Measurements from ENCODE around the gene ZBTB20. TPM values are rescaled to one million over a fixed set of nuclear protein-coding genes. Genes with fewer than 3 reads are reported as not detected.

Gene ZBTB20
- total RNA-seq, 1 experiment from 2014 or later = 0.62 TPM

GRCh38 chr3:114732353-114732752 lies 414.7 kb downstream of the ZBTB20 start:
- DNase-seq = no peak
- no peak overlapping the region for H3K4me3 ChIP-seq (ENCODE audit: insufficient read depth, low read depth, low read length)
- no peaks in the 10 kb centered on the region for H3K27me3 ChIP-seq (ENCODE audit: control insufficient read depth, insufficient read depth, low read length)
- H3K36me3 ChIP-seq (replicated peaks; ENCODE audit: control insufficient read depth, insufficient read depth, low read length) = no peaks in the 10 kb centered on the region

- DNase-seq = no peak
- Histone ChIP-seq H3K36me3 (replicated peaks; ENCODE audit: control insufficient read depth, insufficient read depth, low read length) (no peaks in the 10 kb centered on the region), H3K4me3 (ENCODE audit: insufficient read depth, low read depth, low read length) (no peak overlapping the region)
Observed at GRCh38 chr3:114730397-114730796, 416.7 kb downstream of the ZBTB20 start.

GRCh38 chr3:114727373-114727772 lies 419.7 kb downstream of the ZBTB20 start:
- Histone ChIP-seq H3K4me3 (ENCODE audit: insufficient read depth, low read depth, low read length) (no peak overlapping the region), H3K36me3 (replicated peaks; ENCODE audit: control insufficient read depth, insufficient read depth, low read length) (no peaks in the 10 kb centered on the region), H3K27me3 (ENCODE audit: control insufficient read depth, insufficient read depth, low read length) (no peaks in the 10 kb centered on the region)
- DNase-seq = no peak

More at GRCh38 chr3:114730397-114730796, 416.7 kb downstream of the ZBTB20 start:
- H3K27me3 ChIP-seq (ENCODE audit: control insufficient read depth, insufficient read depth, low read length) = no peaks in the 10 kb centered on the region

- no peak for DNase-seq
- no peak overlapping the region for H3K4me3 ChIP-seq (ENCODE audit: insufficient read depth, low read depth, low read length)
- H3K27me3 ChIP-seq (ENCODE audit: control insufficient read depth, insufficient read depth, low read length) = no peaks in the 10 kb centered on the region
- H3K36me3 ChIP-seq (replicated peaks; ENCODE audit: control insufficient read depth, insufficient read depth, low read length) = no peaks in the 10 kb centered on the region
Observed at GRCh38 chr3:114725966-114726365, 421.1 kb downstream of the ZBTB20 start.

- Histone ChIP-seq H3K4me3 (ENCODE audit: insufficient read depth, low read depth, low read length) (no peak overlapping the region), H3K36me3 (replicated peaks; ENCODE audit: control insufficient read depth, insufficient read depth, low read length) (no peaks in the 10 kb centered on the region), H3K27me3 (ENCODE audit: control insufficient read depth, insufficient read depth, low read length) (no peaks in the 10 kb centered on the region)
- no peak for DNase-seq
Observed at GRCh38 chr3:114722530-114722929, 424.6 kb downstream of the ZBTB20 start.

- no peak overlapping the region for H3K4me3 ChIP-seq (ENCODE audit: insufficient read depth, low read depth, low read length)
- H3K36me3 ChIP-seq (replicated peaks; ENCODE audit: control insufficient read depth, insufficient read depth, low read length) = no peaks in the 10 kb centered on the region
- H3K27me3 ChIP-seq (ENCODE audit: control insufficient read depth, insufficient read depth, low read length) = no peaks in the 10 kb centered on the region
- no peak for DNase-seq
Observed at GRCh38 chr3:114721864-114722263, 425.2 kb downstream of the ZBTB20 start.

GRCh38 chr3:114721209-114721608 lies 425.9 kb downstream of the ZBTB20 start:
- H3K4me3 ChIP-seq (ENCODE audit: insufficient read depth, low read depth, low read length) = no peak overlapping the region
- DNase-seq = no peak
- H3K27me3 ChIP-seq (ENCODE audit: control insufficient read depth, insufficient read depth, low read length) = no peaks in the 10 kb centered on the region
- no peaks in the 10 kb centered on the region for H3K36me3 ChIP-seq (replicated peaks; ENCODE audit: control insufficient read depth, insufficient read depth, low read length)

GRCh38 chr3:114718898-114719210 lies 428.2 kb downstream of the ZBTB20 start:
- H3K36me3 ChIP-seq (replicated peaks; ENCODE audit: control insufficient read depth, insufficient read depth, low read length) = no peaks in the 10 kb centered on the region
- H3K27me3 ChIP-seq (ENCODE audit: control insufficient read depth, insufficient read depth, low read length) = no peaks in the 10 kb centered on the region
- no peak overlapping the region for H3K4me3 ChIP-seq (ENCODE audit: insufficient read depth, low read depth, low read length)
- DNase-seq = no peak

- H3K4me3 ChIP-seq (ENCODE audit: insufficient read depth, low read depth, low read length) = no peak overlapping the region
- H3K27me3 ChIP-seq (ENCODE audit: control insufficient read depth, insufficient read depth, low read length) = no peaks in the 10 kb centered on the region
- no peaks in the 10 kb centered on the region for H3K36me3 ChIP-seq (replicated peaks; ENCODE audit: control insufficient read depth, insufficient read depth, low read length)
- no peak for DNase-seq
Observed at GRCh38 chr3:114718071-114718897, 428.8 kb downstream of the ZBTB20 start.

- Histone ChIP-seq H3K36me3 (replicated peaks; ENCODE audit: control insufficient read depth, insufficient read depth, low read length) (no peaks in the 10 kb centered on the region), H3K27me3 (ENCODE audit: control insufficient read depth, insufficient read depth, low read length) (no peaks in the 10 kb centered on the region), H3K4me3 (ENCODE audit: insufficient read depth, low read depth, low read length) (no peak overlapping the region)
- no peak for DNase-seq
Observed at GRCh38 chr3:114716916-114717315, 430.2 kb downstream of the ZBTB20 start.

GRCh38 chr3:114716126-114716525 lies 431.0 kb downstream of the ZBTB20 start:
- no peaks in the 10 kb centered on the region for H3K27me3 ChIP-seq (ENCODE audit: control insufficient read depth, insufficient read depth, low read length)
- no peak overlapping the region for H3K4me3 ChIP-seq (ENCODE audit: insufficient read depth, low read depth, low read length)
- no peaks in the 10 kb centered on the region for H3K36me3 ChIP-seq (replicated peaks; ENCODE audit: control insufficient read depth, insufficient read depth, low read length)
- no peak for DNase-seq

- Histone ChIP-seq H3K27me3 (ENCODE audit: control insufficient read depth, insufficient read depth, low read length) (no peaks in the 10 kb centered on the region), H3K36me3 (replicated peaks; ENCODE audit: control insufficient read depth, insufficient read depth, low read length) (no peaks in the 10 kb centered on the region), H3K4me3 (ENCODE audit: insufficient read depth, low read depth, low read length) (no peak overlapping the region)
- no peak for DNase-seq
Observed at GRCh38 chr3:114714957-114715460, 432.1 kb downstream of the ZBTB20 start.

- no peaks in the 10 kb centered on the region for H3K27me3 ChIP-seq (ENCODE audit: control insufficient read depth, insufficient read depth, low read length)
- no peak overlapping the region for H3K4me3 ChIP-seq (ENCODE audit: insufficient read depth, low read depth, low read length)
- DNase-seq = no peak
- no peaks in the 10 kb centered on the region for H3K36me3 ChIP-seq (replicated peaks; ENCODE audit: control insufficient read depth, insufficient read depth, low read length)
Observed at GRCh38 chr3:114714237-114714636, 432.9 kb downstream of the ZBTB20 start.

GRCh38 chr3:114712728-114713492 lies 434.2 kb downstream of the ZBTB20 start:
- DNase-seq = no peak
- Histone ChIP-seq H3K36me3 (replicated peaks; ENCODE audit: control insufficient read depth, insufficient read depth, low read length) (no peaks in the 10 kb centered on the region), H3K27me3 (ENCODE audit: control insufficient read depth, insufficient read depth, low read length) (no peaks in the 10 kb centered on the region), H3K4me3 (ENCODE audit: insufficient read depth, low read depth, low read length) (no peak overlapping the region)

GRCh38 chr3:114711321-114711886 lies 435.7 kb downstream of the ZBTB20 start:
- Histone ChIP-seq H3K27me3 (ENCODE audit: control insufficient read depth, insufficient read depth, low read length) (no peaks in the 10 kb centered on the region), H3K36me3 (replicated peaks; ENCODE audit: control insufficient read depth, insufficient read depth, low read length) (no peaks in the 10 kb centered on the region), H3K4me3 (ENCODE audit: insufficient read depth, low read depth, low read length) (no peak overlapping the region)
- DNase-seq = no peak
